Measurements from ENCODE around the gene POTEJ.
"Not testable (repeated sequence)": the region's sequence is repeated elsewhere in the genome, so short reads cannot be mapped to it uniquely, and the experiment has no call there.

Gene POTEJ

GRCh38 chr2:130599393-130599792 lies 11.8 kb upstream of the POTEJ start, which contains the start of gene CFC1:
TSS of gene CFC1 (minus strand) at chr2:130599575. CDS start at chr2:130599287, 288 bp downstream.
- H3K4me3 ChIP-seq (ENCODE audit: low read length); DNase-seq (ENCODE audit: low read depth, low spot score): not testable (repeated sequence)

GRCh38 chr2:130599926-130600325 lies 11.3 kb upstream of the POTEJ start:
- not testable (repeated sequence) for DNase-seq (ENCODE audit: low read depth, low spot score); H3K4me3 ChIP-seq (ENCODE audit: low read length)

- H3K4me3 ChIP-seq (ENCODE audit: low read length); DNase-seq (ENCODE audit: low read depth, low spot score): not testable (repeated sequence)
These were observed 9.5 kb upstream of the POTEJ start for GRCh38 chr2:130601648-130602302.

- not testable (repeated sequence) for DNase-seq (ENCODE audit: low read depth, low spot score); H3K4me3 ChIP-seq (ENCODE audit: low read length)
These were observed 2.8 kb upstream of the POTEJ start for GRCh38 chr2:130608276-130609001.

- H3K4me3 ChIP-seq (ENCODE audit: low read length), result not testable (repeated sequence)
These were observed 2.0 kb upstream of the POTEJ start for GRCh38 chr2:130609002-130609920.

GRCh38 chr2:130610486-130610885 lies 754 bp upstream of the POTEJ start:
- H3K4me3 ChIP-seq (ENCODE audit: low read length), result not testable (repeated sequence)

More at GRCh38 chr2:130609002-130609920, 2.0 kb upstream of the POTEJ start:
- DNase-seq (ENCODE audit: low read depth, low spot score), result not testable (repeated sequence)

GRCh38 chr2:130628784-130629475 lies 17.7 kb downstream of the POTEJ start:
- H3K4me3 ChIP-seq (ENCODE audit: low read length); DNase-seq (ENCODE audit: low read depth, low spot score): not testable (repeated sequence)

More at GRCh38 chr2:130610486-130610885, 754 bp upstream of the POTEJ start:
- not testable (repeated sequence) for DNase-seq (ENCODE audit: low read depth, low spot score)

GRCh38 chr2:130638973-130639372 lies 27.7 kb downstream of the POTEJ start:
- not testable (repeated sequence) for H3K4me3 ChIP-seq (ENCODE audit: low read length); DNase-seq (ENCODE audit: low read depth, low spot score)

GRCh38 chr2:130641688-130642087 lies 30.4 kb downstream of the POTEJ start:
- not testable (repeated sequence) for DNase-seq (ENCODE audit: low read depth, low spot score); H3K4me3 ChIP-seq (ENCODE audit: low read length)

- not testable (repeated sequence) for H3K4me3 ChIP-seq (ENCODE audit: low read length)
These were observed 38.0 kb downstream of the POTEJ start for GRCh38 chr2:130649285-130649684.

GRCh38 chr2:130664506-130664905 lies 53.3 kb downstream of the POTEJ start:
- not testable (repeated sequence) for DNase-seq (ENCODE audit: low read depth, low spot score); H3K4me3 ChIP-seq (ENCODE audit: low read length)

More at GRCh38 chr2:130649285-130649684, 38.0 kb downstream of the POTEJ start:
- not testable (repeated sequence) for DNase-seq (ENCODE audit: low read depth, low spot score)

- not testable (repeated sequence) for H3K4me3 ChIP-seq (ENCODE audit: low read length); DNase-seq (ENCODE audit: low read depth, low spot score)
These were observed 54.4 kb downstream of the POTEJ start for GRCh38 chr2:130665596-130665995.

- not testable (repeated sequence) for H3K4me3 ChIP-seq (ENCODE audit: low read length)
These were observed 56.3 kb downstream of the POTEJ start for GRCh38 chr2:130667516-130667915.

GRCh38 chr2:130670026-130670745 lies 58.9 kb downstream of the POTEJ start:
- not testable (repeated sequence) for H3K4me3 ChIP-seq (ENCODE audit: low read length); DNase-seq (ENCODE audit: low read depth, low spot score)

More at GRCh38 chr2:130667516-130667915, 56.3 kb downstream of the POTEJ start:
- DNase-seq (ENCODE audit: low read depth, low spot score), result not testable (repeated sequence)

GRCh38 chr2:130692041-130692770 lies 81.0 kb downstream of the POTEJ start:
- H3K4me3 ChIP-seq (ENCODE audit: low read length); DNase-seq (ENCODE audit: low read depth, low spot score): not testable (repeated sequence)

GRCh38 chr2:130693474-130693873 lies 82.2 kb downstream of the POTEJ start:
- not testable (repeated sequence) for H3K4me3 ChIP-seq (ENCODE audit: low read length); DNase-seq (ENCODE audit: low read depth, low spot score)

- not testable (repeated sequence) for DNase-seq (ENCODE audit: low read depth, low spot score)
These were observed 92.0 kb downstream of the POTEJ start for GRCh38 chr2:130703250-130703649.

More at GRCh38 chr2:130703250-130703649, 92.0 kb downstream of the POTEJ start:
- not testable (repeated sequence) for H3K4me3 ChIP-seq (ENCODE audit: low read length)
